GM08714 (cell line): ENCODE results near the gene PALLD.
"Not testable (repeated sequence)": the region's sequence is repeated elsewhere in the genome, so short reads cannot be mapped to it uniquely, and the experiment has no call there.

ENCODE experiments used
- H3K4me3 ChIP-seq: fragments of 200-500 bp; sonication (Bioruptor generic); 2 replicates; pipeline ENCODE4 v1.5.1; 2014; ENCODE audit warnings: mild to moderate bottlenecking, low read length, inconsistent platforms
- ZNF274 ChIP-seq: IDR thresholded peaks from 2 replicates; pipeline ENCODE4 v1.6.1; 2012; ENCODE audit warnings: mild to moderate bottlenecking, low read depth, low read length

PALLD gene

DNA sequence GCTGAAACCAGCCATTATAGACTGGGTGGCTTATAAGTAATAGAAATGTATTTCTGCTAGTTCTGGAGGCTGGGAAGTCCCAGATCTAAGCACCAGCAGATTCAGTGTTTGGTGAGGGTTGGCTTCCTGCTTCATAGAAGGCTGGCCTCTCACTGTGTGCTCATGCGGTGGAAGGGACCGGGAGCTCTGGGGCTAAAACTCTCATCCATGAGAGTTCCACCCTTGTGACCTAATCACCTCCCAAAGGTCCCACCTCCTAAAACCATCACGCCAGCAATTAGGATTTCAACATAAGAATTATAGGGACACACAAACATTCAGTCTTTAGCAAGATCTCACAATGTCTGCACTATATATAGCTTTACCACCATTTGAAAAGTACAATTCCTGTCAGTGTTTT is 298.0 kb downstream of the PALLD start:
- H3K4me3 ChIP-seq, result no peak overlapping the region
- no peak for TF ChIP-seq ZNF274

- TF ChIP-seq ZNF274, result no peak
- no peak overlapping the region for H3K4me3 ChIP-seq
Observed at GRCh38 chr4:168795346-168795745, 298.5 kb downstream of the PALLD start.

DNA sequence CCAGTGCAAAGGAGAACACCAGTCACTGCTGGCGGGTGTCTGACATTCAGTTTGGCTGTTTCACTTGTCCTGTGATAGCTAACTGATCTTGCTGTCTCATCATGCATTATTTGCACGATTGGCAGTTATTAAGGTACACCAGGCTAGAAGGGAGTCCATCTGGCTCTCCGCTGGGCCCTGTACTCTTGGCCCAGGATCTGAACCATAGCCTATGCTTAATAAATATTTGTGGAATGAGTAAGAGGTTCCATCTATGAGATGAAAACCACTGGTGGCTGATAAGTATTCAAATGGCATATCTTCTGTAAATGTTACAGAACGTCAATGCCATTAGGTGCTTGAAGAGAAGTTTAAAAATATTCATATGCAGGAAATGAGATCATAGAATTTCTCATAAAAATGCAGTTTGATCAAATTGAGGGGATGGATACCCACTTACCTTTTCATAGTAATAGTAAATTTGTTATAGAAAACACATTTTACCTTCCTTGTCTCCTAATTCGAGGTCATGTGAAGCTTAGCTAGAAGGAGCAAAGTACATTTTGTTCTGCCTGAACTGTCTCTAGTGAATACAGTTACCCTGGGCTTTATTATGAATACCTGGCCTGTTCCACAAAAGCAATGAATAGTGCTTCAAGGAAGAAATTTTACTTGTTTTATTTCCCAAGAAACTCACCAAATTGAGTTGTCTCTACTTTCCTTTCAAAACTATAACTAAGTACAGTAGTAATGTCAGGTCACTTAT is 299.7 kb downstream of the PALLD start:
- TF ChIP-seq ZNF274, result no peak
- no peak overlapping the region for H3K4me3 ChIP-seq

DNA sequence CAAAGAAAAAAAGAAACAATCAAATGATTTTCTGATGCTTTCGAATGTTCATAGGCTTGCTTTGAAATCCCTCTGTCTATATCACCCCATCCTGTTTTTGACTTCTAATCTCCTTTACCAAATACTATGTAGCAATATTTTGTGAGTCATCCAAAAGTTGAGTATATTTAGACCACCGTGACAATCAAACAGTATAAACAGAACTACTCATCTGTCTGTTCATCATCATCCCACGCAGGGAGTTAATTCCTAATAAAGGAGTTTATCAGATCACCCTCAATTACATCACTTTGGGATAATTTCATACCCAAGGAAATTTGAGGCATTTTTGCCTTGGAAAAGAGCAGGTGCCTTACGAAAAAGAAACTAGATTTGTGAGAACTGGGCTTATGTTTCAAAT is 300.3 kb downstream of the PALLD start:
- TF ChIP-seq ZNF274, result no peak
- H3K4me3 ChIP-seq, result no peak overlapping the region

- H3K4me3 ChIP-seq, result no peak overlapping the region
- TF ChIP-seq ZNF274, result no peak
Observed at GRCh38 chr4:168797738-168798375, 301.0 kb downstream of the PALLD start.

GRCh38 chr4:168800926-168801325 is 304.1 kb downstream of the PALLD start:
- no peak for TF ChIP-seq ZNF274
- H3K4me3 ChIP-seq, result no peak overlapping the region

DNA sequence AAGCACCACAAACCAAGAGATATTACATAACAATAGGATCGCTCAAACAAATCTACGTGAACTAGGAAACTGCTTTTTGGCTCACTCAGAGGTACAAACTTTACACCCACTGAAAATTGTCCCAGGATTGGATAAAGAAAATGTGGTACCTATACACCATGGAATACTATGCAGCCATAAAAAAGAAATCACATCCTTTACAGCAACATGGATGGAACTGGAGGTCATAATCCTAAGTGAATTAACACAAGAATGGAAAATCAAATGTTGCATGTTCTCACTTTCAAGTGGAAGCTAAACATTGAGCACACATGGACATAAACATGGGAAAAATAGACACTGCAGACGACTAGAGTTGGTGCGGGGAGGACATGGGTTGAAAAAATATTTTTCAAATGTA is 305.4 kb downstream of the PALLD start:
- TF ChIP-seq ZNF274, result no peak
- H3K4me3 ChIP-seq, result no peak overlapping the region

- H3K4me3 ChIP-seq, result not testable (repeated sequence)
Observed at GRCh38 chr4:168803052-168803451, 306.2 kb downstream of the PALLD start.

GRCh38 chr4:168803732-168804131 is 306.9 kb downstream of the PALLD start:
- H3K4me3 ChIP-seq, result no peak overlapping the region
- no peak for TF ChIP-seq ZNF274

- H3K4me3 ChIP-seq, result no peak overlapping the region
- no peak for TF ChIP-seq ZNF274
Observed at GRCh38 chr4:168804146-168804545, 307.3 kb downstream of the PALLD start.

DNA sequence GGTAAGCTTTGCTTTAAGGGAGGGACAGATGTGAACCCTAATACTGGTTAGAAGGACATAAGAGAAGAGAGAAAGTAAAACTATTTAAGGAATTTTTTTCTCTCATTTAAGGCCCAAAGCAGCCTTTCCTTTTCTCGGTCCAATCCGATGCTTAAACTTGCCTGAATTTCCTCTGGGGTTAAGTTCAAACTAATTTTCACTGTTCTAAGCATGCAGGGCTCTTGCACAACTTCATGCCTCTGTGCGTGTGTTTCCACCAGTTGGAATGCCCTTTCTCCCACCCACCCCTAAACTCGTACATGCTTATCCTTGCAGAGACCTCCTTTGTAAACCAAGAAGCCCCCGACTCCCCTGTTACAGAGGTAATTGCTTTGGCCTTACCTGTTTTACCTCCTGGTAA is 308.5 kb downstream of the PALLD start:
- no peak overlapping the region for H3K4me3 ChIP-seq
- TF ChIP-seq ZNF274, result no peak

DNA sequence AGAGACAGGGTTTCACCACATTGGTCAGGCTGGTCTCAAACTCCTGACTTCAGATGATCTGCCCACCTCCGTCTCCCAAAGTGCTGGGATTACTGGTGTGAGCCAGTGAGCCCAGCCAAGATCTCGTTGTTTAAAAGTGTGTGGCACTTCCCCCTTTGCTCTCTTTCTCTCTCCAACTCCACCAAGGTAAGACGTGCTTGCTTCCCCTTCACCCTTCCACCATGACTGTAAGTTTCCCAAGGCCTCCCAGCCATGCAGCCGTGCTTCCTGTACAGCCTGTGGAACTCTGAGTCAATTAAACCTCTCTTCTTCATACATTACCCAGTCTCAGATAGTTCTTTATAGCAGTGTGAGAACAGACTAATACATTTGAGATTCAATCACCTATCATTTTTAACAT is 309.4 kb downstream of the PALLD start:
- not testable (repeated sequence) for H3K4me3 ChIP-seq

DNA sequence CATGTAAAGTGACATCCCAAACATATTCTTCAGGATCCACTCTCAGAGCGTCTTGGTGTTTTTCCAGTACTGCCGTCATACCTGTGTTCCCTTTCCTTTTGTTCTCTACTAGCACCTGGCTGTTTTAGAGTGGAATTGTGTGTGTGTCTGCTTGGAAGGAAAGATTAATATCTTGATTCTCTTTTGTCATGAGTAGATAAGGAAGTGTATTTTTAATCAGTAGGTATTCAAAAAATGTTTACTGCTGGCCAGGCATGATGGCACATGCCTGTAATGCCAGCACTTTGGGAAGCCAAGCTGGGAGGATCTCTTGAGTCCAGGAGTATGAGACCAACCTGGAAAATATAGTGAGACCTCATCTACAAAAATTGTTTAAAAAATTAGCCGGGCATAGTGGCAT is 314.4 kb downstream of the PALLD start:
- no peak overlapping the region for H3K4me3 ChIP-seq
- TF ChIP-seq ZNF274, result no peak

DNA sequence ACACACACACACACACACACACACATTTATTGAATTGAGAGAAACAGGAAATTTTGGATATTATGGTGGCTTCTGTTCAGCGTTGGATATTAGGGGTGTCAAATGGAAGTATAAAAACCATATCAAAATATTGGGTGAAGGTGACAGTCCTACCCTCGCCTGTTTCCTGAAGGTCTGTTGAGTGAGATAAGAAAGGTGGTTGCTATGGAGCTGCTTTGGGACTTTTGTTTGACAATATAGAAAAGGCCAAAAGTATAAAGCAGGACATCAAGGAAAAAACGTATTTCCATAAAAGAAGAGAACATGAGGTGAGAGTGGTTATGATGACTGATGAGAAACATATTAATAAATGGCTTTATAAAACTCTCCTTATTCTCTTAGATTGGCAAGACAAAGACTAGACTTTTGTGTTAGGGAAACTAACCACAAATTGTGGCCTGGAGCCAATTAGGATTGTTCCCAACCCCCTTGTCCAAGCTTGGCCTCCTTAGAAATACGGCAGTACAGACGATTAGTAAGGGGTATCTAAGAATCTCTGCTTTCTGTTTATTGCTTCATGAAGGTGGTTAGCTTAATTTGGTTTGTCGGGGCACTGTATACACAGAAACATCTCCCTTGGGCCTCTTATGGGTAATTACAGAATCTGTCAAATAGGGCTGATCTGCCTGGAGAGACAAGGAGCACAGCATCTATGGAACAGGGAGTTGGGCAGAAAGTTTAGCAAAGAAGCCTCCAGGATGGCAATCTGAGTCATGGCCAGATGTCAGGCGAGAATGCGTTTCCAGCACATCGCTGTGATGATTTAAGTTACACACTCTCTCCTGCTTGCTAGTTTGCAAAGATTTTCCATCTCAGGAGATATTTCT is 315.2 kb downstream of the PALLD start:
- H3K4me3 ChIP-seq, result no peak overlapping the region
- no peak for TF ChIP-seq ZNF274

DNA sequence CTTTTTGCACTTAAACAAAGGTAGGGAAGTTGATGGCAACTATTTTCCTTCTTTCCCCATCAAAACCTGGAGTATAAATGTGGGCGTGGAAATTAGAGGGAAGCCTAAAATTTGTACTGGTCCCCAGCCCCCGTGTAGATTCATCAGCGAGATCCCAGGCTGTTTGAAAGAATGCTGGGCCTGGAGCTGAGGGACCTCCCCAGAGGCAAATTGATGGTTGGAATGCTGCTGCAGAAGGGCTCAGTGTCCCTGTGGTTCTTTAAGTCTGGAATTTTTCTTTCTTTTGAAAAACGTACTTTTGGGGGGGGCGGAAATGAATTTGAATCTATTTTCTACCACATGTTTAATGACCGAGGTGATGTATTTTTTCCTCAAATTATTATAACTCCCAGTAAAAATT is 316.0 kb downstream of the PALLD start:
- TF ChIP-seq ZNF274, result no peak
- no peak overlapping the region for H3K4me3 ChIP-seq
